B cell (primary cell): ENCODE data around the gene HDAC9. TPM values are rescaled to one million over a fixed set of nuclear protein-coding genes. Genes with fewer than 3 reads are reported as not detected.

ENCODE experiments used
- ATAC-seq: fragments of 200-7000 bp; cut with Tn5 transposase; one replicate; pipeline ENCODE4 v1.10.0; 2021; ENCODE audit warnings: low read depth, mild to moderate bottlenecking, moderate number of reproducible peaks, moderate library complexity
- CTCF ChIA-PET: fragments of 350-600 bp; sonication (Branson Sonifier 250); formaldehyde crosslinking; loops from one replicate; lab custom pipeline; 2021; ENCODE audit warnings: antibody characterized with exemption, inconsistent platforms; lab: Charles Lee
- POLR2A ChIA-PET: fragments of 350-600 bp; sonication (Branson Sonifier 250); formaldehyde crosslinking; loops from one replicate; lab custom pipeline; 2021; ENCODE audit warnings: antibody characterized with exemption; lab: Charles Lee
- DNase-seq: peaks from one replicate; pipeline ENCODE4 v3.0.0; 2013
- H2AFZ ChIP-seq: 2 replicates; pipeline ENCODE4 v1.6.1; 2012; ENCODE audit warnings: mild to moderate bottlenecking, low read depth, low read length; ENCODE audit not compliant: insufficient read depth, poor library complexity, severe bottlenecking
- H3K27ac ChIP-seq, 2 donors: 1 replicate in 1 of 2; 2 replicates in 1 of 2; pipeline ENCODE4 v1.5.1; 2012 to 2013; ENCODE audit warnings: low read length in 2 of 2, mild to moderate bottlenecking in 2 of 2, moderate library complexity in 1 of 2
- H3K27me3 ChIP-seq, 4 experiments: fragments of 200-600 bp in 1 of 4; sonication (generic) in 1 of 4; replicated peaks in 1 of 4; 1 replicate in 2 of 4; 2 replicates in 2 of 4; pipeline versions ENCODE4 v1.6.1 to v1.7.0; 2013 to 2016; ENCODE audit warnings: low read length in 3 of 4, mild to moderate bottlenecking in 2 of 4, mixed read lengths in 1 of 4, moderate library complexity in 1 of 4; ENCODE audit not compliant: insufficient read depth in 4 of 4, control insufficient read depth in 3 of 4; ENCODE audit errors: control extremely low read depth in 1 of 4
- H3K36me3 ChIP-seq, 2 experiments: replicated peaks in 1 of 2; 1 replicate in 1 of 2; 2 replicates in 1 of 2; pipeline versions ENCODE4 v1.6.1 to v1.7.1; 2013; ENCODE audit warnings: low read length in 1 of 2; ENCODE audit not compliant: insufficient read depth in 2 of 2, control insufficient read depth in 1 of 2; ENCODE audit errors: control extremely low read depth in 1 of 2, extremely low read depth in 1 of 2
- H3K4me1 ChIP-seq, 2 donors: fragments of 200-600 bp in 1 of 2; sonication (generic) in 1 of 2; 1 replicate in 1 of 2; 2 replicates in 1 of 2; pipeline versions ENCODE4 v1.5.1 to v1.6.1; 2013 to 2017; ENCODE audit warnings: low read length in 2 of 2; ENCODE audit not compliant: control insufficient read depth in 2 of 2, insufficient read depth in 2 of 2
- H3K4me2 ChIP-seq: replicated peaks from 2 replicates; pipeline ENCODE3; 2012; ENCODE audit warnings: mild to moderate bottlenecking, low read depth, low read length; ENCODE audit not compliant: poor library complexity, severe bottlenecking
- H3K4me3 ChIP-seq, 5 experiments: fragments of 200-600 bp in 1 of 5; sonication (generic) in 1 of 5; 1 replicate in 3 of 5; 2 replicates in 2 of 5; pipeline versions ENCODE4 v1.5.1 to v1.7.0; 2011 to 2016; ENCODE audit warnings: low read length in 4 of 5, mild to moderate bottlenecking in 4 of 5, low read depth in 2 of 5, control low read depth in 1 of 5, moderate library complexity in 1 of 5; ENCODE audit not compliant: insufficient read depth in 1 of 5; ENCODE audit errors: control extremely low read depth in 1 of 5, extremely low read depth in 1 of 5
- H3K79me2 ChIP-seq: fragments of 200-600 bp; sonication (generic); one replicate; pipeline ENCODE4 v1.6.0; 2016; ENCODE audit warnings: low read length; ENCODE audit not compliant: control insufficient read depth, insufficient read depth
- H3K9ac ChIP-seq: fragments of 200-600 bp; sonication (generic); 2 replicates; pipeline ENCODE4 v1.6.1; 2017; ENCODE audit warnings: mild to moderate bottlenecking, low read length, moderate library complexity
- H3K9me3 ChIP-seq, 3 donors: one replicate each; pipeline versions ENCODE4 v1.6.1 to v1.7.1; 2013; ENCODE audit warnings: low read length in 2 of 3; ENCODE audit not compliant: control insufficient read depth in 2 of 3, insufficient read depth in 1 of 3; ENCODE audit errors: control extremely low read depth in 1 of 3
- H4K20me1 ChIP-seq: 2 replicates; pipeline ENCODE4 v1.6.0; 2012; ENCODE audit warnings: mild to moderate bottlenecking, low read length; ENCODE audit not compliant: insufficient read depth, control insufficient read depth, poor library complexity, severe bottlenecking
- H3K27ac Mint-ChIP-seq: one replicate; pipeline ENCODE4 v1.8.0; 2021; ENCODE audit warnings: mixed read lengths
- H3K27me3 Mint-ChIP-seq: one replicate; pipeline ENCODE4 v1.8.0; 2021; ENCODE audit warnings: mixed read lengths
- H3K4me1 Mint-ChIP-seq: one replicate; pipeline ENCODE4 v1.8.0; 2021; ENCODE audit warnings: mixed read lengths
- H3K4me3 Mint-ChIP-seq: one replicate; pipeline ENCODE4 v1.8.0; 2021; ENCODE audit warnings: mixed read lengths
- H3K9me3 Mint-ChIP-seq: one replicate; pipeline ENCODE4 v1.8.0; 2022; ENCODE audit warnings: mixed read lengths; ENCODE audit not compliant: insufficient read depth
- CTCF ChIP-seq: fragments of 200-600 bp; IDR thresholded peaks from one replicate; pipeline ENCODE4 v1.8.0; 2022; ENCODE audit warnings: antibody characterized with exemption, mild to moderate bottlenecking
- EZH2 ChIP-seq: IDR thresholded peaks from 2 replicates; pipeline ENCODE4 v1.6.1; 2012; ENCODE audit warnings: borderline replicate concordance, low read depth, mild to moderate bottlenecking, moderate library complexity, low read length; ENCODE audit not compliant: insufficient read depth, poor library complexity, severe bottlenecking
- WGBS: methylation state at CpG from one replicate; pipeline ENCODE4 v1.1.5; 2013; ENCODE audit warnings: missing lambda C conversion rate; ENCODE audit not compliant: insufficient coverage; 5-methylcytosine and 5-hydroxymethylcytosine counted together
- intact Hi-C: fragments of 100-400 bp; cut with micrococcal nuclease; formaldehyde crosslinking; loops from one replicate; pipeline ENCODE4 v1.10.0; 2022
- polyA plus RNA-seq: library from polyadenylated mRNA; depleted of rRNA; stranded (reverse); fragments of >200 nt; gene quantifications from 2 replicates; pipeline ENCODE4 v1.2.3, GENCODE V29; 2012
- total RNA-seq, 2 donors: library from RNA; stranded (reverse); fragments of 120-200 nt in 1 of 2; gene quantifications; 1 replicate in 1 of 2; 2 replicates in 1 of 2; pipeline versions ENCODE4 v1.2.3 to v1.2.4, GENCODE V29; 2013 to 2022

HDAC9 gene
- total and polyA plus RNA-seq, 2 donors (not counting 1 experiment from before 2014, with no cell fraction given) = 49.1 to 64.8 TPM

GRCh38 chr7:18496341-18496700, 772 bp downstream of the HDAC9 start:
- peaks cover 62% of the 10 kb centered on the region for H3K4me1 Mint-ChIP-seq
- Histone ChIP-seq H3K36me3 (no peaks in the 10 kb centered on the region), H3K4me2 (peak overlapping the region; percentile 82), H3K9ac (peak overlapping the region; percentile 90), H4K20me1 (no peaks in the 10 kb centered on the region), H3K27ac (peak overlapping the region; percentile 65 to 80), H2AFZ (peak overlapping the region; percentile 56), H3K79me2 (peaks cover 72% of the 10 kb centered on the region), H3K4me1 (peaks cover 29 to 56% of the 10 kb centered on the region in 2 donors), H3K4me3 (peak overlapping the region; percentile 52 to 87 (median 75)), H3K27me3 (no peaks in the 10 kb centered on the region), H3K9me3 (no peaks in the 10 kb centered on the region)
- H3K27ac Mint-ChIP-seq = peak overlapping the region; percentile 82
- intact Hi-C loops = loop anchor here (1.0 kb wide), 2 partner anchors 12 to 24 kb away; no protein-coding TSS in a partner anchor
- H3K4me3 Mint-ChIP-seq = peak overlapping the region; percentile 80
- WGBS = 18% methylated on average over 3 of the region's 3 CpGs
- no peaks in the 10 kb centered on the region for H3K27me3 Mint-ChIP-seq
- no peaks in the 10 kb centered on the region for H3K9me3 Mint-ChIP-seq
- ChIA-PET CTCF (interaction anchor here (0.9 to 6.2 kb wide), 22 partner anchors 10 to 170 kb away, joined by 3 to 58 read pairs (median 6); no protein-coding TSS in a partner anchor), POLR2A (interaction anchor here (0.9 to 2.5 kb wide), 5 partner anchors 10 to 68 kb away, joined by 4 to 9 read pairs (median 6); no protein-coding TSS in a partner anchor)
- ATAC-seq = no peak
- peak; percentile 48 for DNase-seq
- no peak for TF ChIP-seq EZH2
- TF ChIP-seq CTCF = no peak

- H2AFZ ChIP-seq = peak overlapping the region; percentile 11
- H3K9me3 ChIP-seq = no peaks in the 10 kb centered on the region
- ATAC-seq (no peak), DNase-seq (no peak)
- peak overlapping the region; percentile 17 to 80 for H3K27ac ChIP-seq
- H3K9me3 Mint-ChIP-seq = no peaks in the 10 kb centered on the region
- CTCF ChIA-PET = interaction anchor here (0.6 to 6.2 kb wide), 20 partner anchors 9 to 169 kb away, joined by 3 to 58 read pairs (median 6); no protein-coding TSS in a partner anchor
- intact Hi-C loops = no loop called here
- peak overlapping the region; percentile 82 for H3K4me2 ChIP-seq
- H3K9ac ChIP-seq = peak overlapping the region; percentile 90
- H4K20me1 ChIP-seq = no peaks in the 10 kb centered on the region
- H3K36me3 ChIP-seq = peaks cover 0 to 3% of the 10 kb centered on the region in 2 experiments
- TF ChIP-seq EZH2 = no peak
- no peak for TF ChIP-seq CTCF
- H3K4me1 ChIP-seq = peaks cover 36 to 62% of the 10 kb centered on the region in 2 donors
- POLR2A ChIA-PET = interaction anchor here (1.0 to 2.5 kb wide), 4 partner anchors 11 to 33 kb away, joined by 3 to 9 read pairs (median 5); no protein-coding TSS in a partner anchor
- H3K4me3 ChIP-seq = peak overlapping the region; percentile 52 to 87 (median 75)
- no CpG with 5 or more reads among the region's 3 CpGs for WGBS
- H3K27me3 ChIP-seq = no peaks in the 10 kb centered on the region
- H3K27ac Mint-ChIP-seq = peak overlapping the region; percentile 82
- peaks cover 78% of the 10 kb centered on the region for H3K79me2 ChIP-seq
- H3K4me3 Mint-ChIP-seq = peak overlapping the region; percentile 80
- H3K27me3 Mint-ChIP-seq = no peaks in the 10 kb centered on the region
- peaks cover 68% of the 10 kb centered on the region for H3K4me1 Mint-ChIP-seq
These were observed 1.5 kb downstream of the HDAC9 start for GRCh38 chr7:18497082-18497481.
